Superior temporal gyrus (tissue), 1 donor: ENCODE measurements around the gene FOXE1.
A peak's percentile ranks its signal among the peaks of the same experiment; 100 is the strongest.

Experiments used
- DNase-seq: peaks from one replicate; pipeline ENCODE4 v3.0.0-alpha.2; 2016; ENCODE audit errors: extremely low spot score

The FOXE1 gene

DNA sequence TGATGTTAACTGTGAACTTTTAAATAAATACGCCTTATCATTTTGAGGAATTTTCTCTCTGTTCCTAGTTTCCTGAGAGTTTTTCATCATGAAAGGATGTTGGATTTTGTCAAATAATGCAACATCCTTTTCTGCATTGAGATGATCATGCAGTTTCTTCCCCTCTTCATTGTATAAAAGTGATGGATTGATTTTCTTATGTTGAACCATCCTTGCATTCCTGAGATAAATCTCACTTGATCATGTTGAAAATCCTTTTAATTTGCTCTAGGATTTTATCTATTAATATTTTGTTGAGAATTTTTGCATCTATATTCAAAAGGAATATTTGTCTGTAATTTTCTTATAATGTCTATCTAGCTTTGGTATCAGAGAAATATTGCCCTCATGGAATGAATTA lies 13.3 kb downstream of the FOXE1 start:
- no peak for DNase-seq

DNA sequence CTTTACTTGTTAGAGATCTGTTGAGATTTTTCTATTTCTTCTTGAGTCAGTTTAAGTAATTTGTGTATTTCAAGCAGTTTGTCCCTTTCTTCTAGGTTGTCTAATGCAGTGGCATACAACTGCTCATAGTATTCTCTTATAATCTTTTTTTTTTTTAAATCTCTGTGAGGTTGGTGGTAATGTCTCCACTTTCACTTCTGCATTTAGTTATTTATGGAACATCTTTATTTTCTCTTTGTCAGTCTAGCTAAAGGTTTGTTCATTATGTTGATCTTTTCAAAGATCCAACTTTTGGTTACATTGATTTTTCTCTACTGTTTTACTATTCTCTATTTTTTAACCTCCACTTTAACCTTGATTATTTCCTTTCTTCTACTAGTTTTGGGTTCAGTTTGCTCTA lies 13.8 kb downstream of the FOXE1 start:
- no peak for DNase-seq

DNA sequence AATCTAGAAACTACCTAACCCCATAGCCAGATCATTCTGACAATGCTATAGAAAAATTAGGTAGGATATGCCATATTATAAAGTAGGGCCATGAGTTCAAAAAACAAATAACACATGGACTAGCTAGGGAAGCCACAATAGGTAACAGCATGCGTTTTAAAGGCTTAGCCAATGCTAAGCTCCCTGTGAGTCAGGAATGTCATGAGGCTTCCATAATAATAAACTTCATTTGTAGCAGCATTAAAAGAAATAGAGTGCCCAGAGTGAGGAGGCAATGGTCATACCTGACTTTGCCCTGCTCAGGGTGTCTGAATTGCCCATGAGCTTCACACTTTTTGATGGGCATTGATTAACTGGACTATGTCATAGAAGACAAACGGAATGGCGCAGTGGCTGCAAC lies 15.8 kb downstream of the FOXE1 start:
- no peak for DNase-seq

DNA sequence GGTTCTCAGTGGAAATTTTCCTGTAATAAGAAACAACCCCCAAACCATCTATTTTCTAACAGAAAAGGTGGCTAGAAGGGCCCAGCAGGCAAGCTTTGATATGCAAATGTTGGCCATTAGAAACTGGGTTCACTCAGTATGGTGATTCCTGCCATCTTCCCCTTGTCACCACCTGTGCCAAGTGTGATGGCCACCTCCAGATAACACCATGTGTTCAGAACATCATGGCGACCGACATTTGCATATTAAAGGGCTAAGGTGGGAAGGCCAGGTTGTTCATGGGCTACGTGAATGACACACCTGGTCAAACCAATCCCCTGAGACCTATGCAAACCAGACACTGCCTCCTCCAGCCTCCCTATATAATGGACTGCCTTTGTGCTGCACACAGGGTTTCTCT lies 20.4 kb downstream of the FOXE1 start:
- no peak for DNase-seq

DNA sequence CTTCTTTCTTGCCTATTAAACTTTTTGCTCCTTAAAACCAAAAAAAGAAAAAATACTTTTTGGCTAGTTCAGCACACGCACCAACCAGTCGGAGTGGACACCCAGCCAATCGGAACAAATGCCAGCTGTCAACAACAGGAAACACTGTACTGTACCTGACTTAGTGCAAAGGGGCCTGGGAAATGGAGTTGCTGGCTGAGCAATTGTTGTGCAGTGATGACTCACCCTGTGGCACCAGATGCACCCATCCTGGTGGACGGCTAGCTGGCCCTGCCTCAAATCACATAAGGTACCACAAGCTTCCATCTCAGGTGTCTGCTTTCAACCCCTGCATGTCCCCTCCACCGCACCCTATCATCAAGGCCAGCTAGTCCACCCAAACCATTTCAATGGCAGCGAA lies 20.9 kb downstream of the FOXE1 start:
- no peak for DNase-seq

DNA sequence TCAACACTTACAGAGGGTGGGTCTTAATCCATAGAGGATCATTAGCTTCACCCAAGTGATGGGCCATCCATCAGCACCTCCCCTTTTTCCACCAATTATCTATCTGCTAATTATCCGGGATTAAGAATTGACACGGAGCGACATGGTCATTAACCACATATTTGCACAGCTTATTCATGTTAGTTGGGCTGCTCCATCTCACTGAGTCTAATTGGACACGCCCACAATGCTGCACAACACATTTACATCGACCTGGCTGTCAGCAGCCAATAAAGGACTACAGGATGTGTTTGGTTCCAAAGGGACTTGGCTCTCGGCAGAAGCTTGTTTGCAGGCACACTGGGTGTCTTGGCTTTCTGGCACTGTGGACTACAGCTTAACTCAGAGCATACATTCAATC lies 21.6 kb downstream of the FOXE1 start:
- no peak for DNase-seq

DNA sequence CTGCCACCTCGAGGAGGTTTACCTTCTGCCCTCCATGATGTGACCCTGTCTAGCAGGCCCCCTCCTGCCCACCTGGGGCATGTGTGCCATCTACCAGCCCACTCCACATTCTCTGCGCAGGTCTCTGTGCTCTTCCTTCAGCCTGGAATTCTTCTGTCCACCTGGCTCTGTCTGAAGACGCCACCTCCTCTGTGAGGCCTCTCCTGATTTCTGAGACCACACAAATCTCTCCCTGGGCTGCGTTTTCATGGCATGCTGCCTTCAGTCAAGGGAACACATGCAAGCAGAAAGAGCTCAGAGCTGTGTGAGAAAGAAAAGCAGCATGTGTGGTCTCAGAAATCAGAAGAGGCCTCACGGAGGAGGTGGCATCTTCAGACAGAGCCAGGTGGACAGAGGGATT lies 22.1 kb downstream of the FOXE1 start:
- no peak for DNase-seq

DNA sequence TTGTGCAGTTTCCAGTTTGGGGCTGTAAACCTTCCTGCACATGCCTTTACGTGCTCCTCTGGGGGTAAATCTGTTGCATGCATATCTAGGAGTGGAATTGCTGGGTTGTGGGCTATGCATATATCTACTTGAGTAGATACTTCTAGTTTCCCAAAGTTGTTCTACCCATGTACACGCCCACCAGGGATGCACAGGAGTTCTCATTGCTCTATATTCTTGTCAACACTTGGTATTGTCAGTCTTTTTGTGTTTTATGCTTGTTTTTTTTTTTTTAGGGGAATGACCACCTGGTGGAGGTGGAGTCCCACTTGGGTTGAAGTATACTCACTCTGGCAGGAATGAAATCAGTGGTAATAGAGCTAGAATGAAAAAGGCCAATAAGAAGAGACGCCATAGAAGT lies 23.0 kb downstream of the FOXE1 start:
- DNase-seq = no peak

DNA sequence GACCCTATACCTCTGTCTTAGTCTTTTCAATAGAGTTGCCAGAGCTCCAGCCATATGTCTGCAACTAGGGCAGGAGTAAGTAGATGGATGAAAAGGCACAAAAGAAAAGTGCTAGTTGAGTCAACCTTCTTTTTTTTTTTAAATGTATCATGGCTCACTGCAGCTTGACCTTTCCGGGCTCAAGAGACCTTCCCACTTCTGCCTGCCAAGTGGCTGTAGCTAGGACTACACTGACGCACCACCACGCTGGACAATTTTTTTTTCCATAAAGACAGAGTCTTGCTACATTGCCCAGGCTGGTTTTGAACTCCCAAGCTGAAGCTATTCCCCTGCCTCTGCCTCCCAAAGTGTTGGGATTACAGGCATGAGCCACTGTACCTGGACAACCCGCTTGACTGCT lies 27.3 kb downstream of the FOXE1 start:
- DNase-seq = no peak

DNA sequence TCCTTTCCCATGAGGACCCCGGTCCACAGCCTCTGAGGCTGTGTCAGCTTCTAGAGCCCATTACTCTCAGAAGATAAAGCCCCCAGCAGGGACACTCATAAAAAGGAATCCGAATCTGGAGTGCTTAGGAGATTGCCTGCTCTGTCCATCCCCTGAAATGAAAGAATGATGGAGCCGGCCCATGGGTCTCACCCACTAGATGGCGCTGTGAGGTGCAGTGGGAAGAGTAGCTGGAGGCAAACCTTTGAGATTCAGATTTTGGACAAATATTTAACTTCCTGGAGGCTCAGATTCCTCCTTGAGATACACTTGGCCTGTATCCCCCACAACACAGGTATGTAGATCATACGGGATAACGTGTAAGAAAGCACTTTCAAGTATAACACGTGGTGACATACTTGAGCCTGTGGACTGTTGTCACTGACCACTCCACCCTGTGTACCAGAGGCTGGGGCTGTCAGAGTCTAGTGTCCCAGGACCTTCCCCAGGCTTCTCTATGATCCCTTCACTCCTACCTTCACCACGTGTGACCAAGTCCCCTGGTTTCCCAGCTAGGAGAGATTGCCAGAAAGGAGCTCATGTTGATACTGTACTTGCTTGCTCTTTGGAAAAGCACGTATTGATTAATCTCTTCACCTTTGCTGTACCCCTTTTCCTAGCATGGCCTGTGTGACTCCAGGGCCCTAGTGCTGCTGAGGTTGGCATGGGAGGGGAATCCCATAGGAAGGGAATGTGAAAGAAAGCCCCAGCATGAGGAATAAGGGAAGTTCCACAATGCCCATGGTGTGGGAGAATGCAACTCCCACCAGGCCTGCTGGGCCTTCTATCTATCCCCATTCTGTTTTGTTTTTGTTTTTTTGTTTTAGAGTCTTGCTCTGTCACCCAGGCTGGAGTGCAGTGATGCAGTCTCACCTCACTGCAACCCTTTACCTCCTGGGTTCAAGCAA lies 37.2 kb downstream of the FOXE1 start:
- no peak for DNase-seq

DNA sequence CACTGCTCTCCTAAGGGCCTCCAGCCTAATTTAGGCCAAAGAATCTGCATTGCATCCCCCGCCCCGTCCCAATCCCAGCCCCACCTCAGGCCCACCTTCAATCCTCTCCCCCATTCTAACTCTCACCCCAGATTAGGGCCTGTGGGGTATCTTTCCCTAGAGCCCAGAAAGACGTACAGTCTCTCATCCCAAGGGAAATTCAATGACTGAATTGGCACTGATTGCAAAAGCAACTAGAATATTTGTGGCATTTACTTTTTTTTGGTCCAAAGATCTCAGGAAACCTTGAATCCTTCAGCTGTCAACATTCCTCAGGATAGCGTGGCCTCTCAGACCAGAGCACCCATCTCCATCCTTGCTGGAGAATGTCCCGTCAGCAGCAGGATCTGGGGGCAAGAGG lies 38.7 kb downstream of the FOXE1 start:
- DNase-seq = no peak

DNA sequence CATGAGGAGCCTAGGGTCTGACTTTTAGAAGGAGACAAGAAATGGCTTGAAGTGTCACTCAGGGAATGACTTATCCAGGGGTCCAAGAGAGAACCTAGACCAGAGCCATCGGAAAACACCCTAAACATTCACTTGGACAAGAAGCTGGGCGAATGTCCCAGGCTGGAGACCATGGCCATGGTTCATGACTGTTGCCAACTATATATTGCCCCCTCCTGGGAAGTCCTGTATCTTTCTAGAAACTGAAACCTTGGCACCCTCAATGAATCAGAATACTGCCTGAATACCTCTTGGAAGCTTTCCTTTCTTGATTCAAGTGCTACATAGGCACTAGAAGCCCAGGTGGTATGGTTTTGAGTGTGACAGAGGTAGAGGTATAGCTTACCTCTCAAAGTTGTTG lies 39.4 kb downstream of the FOXE1 start:
- no peak for DNase-seq

DNA sequence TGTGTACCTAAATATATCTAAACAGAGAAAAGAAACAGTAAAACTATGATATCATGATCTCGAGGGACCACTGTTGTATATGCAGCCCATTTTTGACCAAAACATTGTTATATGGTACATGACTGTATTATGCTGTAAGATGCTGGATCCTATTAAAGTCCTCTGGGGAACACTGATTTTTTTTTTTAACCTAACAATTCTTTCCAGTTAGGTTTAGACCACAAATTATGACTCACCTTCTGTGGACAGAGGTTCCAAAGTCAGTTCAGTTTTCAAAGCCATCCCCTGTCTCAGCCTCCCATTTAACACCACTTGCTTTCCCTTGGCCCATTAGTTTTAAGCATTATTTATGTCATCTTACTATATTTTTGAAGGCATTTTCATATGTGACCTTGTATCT lies 42.2 kb downstream of the FOXE1 start:
- DNase-seq = no peak

DNA sequence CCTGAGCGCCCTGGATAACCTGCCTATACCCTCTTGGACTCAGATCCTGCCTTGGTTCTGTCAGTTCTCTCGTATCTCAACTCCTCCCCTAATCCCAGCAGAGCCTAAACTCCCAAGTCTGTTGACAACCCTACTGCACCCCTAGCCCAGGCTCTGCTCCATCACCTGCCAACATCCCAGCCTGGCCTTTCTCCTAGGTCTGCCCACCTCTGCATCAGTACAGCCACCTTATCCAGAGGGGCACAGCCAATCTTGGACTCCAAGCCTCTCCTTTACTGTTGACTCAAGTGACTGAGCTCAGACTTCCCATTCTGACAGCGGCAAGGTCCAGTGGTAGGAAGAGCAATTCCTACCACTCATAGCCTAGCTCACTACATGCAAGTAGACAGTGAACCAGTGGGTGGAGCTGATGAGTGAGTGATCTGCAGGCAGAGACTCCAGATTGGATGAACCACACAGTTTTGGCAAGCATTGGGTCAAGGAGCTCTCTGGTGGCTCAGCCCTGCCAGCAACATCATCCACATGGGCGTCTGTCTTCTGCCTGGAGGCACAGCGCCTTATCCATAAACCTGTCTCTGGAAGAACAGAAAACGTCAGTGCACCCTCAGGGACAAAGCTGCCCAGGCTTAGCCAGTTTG lies 42.8 kb downstream of the FOXE1 start:
- no peak for DNase-seq

DNA sequence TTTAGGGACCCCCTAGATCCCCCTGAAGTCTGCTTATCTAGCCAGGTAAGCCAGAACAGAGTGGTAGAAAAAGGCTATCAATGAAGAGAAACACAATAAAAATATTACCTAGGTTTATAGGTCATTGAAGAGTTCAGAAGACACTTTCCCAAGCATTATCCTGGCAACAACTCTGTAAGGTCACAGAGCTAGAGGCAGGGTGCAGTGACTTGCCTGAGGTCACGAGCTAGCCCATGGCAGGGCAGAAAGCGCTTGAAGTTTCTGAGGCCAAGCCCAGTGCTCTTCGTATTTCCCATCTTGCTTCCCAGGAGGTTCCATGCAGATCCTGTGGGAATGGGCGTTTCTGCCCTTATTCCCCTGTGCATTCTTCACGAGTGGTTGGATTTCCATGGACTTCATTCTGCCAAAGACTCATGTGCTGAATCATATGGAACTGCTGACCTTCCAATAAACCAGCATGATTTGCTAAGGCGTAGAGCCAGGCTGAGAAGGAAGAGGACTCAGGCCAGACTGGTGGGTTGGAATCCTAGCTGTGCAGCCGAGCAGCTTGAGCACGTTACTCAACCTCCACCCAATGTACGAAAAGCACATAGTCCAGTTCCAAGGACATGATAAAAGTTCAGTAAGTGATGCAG lies 47.2 kb downstream of the FOXE1 start:
- no peak for DNase-seq

DNA sequence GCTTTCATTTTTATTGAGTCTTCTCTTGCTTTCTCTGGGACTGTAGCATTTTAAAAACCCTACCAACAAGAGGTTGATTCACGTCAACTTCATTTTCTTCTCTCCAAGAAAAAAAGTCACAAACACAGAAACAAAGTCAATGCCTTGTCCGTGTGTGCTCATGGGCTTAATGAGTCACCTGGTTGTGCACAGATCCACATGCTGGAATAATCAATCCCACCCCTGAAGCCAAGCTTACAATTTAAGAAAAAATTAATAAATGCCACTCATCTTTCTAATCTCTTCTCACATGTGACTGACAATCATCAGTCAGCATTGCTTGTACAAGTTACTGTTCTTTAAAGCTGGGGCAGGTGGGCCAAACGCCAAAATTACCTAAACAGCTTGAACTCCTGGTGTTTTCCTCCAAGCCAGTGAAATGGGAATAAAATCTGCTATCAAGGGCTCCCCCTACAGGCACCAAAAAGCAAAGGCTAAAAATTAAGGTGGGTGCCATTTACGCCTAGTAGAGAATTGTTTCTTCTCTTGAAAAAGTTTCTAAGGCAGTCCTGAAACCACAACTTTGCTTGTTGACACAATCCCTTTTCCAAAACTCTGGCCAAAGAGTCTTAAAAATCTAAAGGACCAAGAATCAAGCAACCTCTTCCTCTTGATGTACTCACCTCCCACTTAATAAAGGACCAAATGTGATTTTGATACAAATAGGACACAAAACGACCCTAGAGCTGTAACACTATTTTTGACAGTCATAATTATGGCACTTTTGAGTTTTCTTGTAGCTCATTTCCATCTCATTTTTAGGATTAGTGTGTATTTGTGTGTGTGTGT lies 47.9 kb downstream of the FOXE1 start:
- DNase-seq = peak; percentile 72

DNA sequence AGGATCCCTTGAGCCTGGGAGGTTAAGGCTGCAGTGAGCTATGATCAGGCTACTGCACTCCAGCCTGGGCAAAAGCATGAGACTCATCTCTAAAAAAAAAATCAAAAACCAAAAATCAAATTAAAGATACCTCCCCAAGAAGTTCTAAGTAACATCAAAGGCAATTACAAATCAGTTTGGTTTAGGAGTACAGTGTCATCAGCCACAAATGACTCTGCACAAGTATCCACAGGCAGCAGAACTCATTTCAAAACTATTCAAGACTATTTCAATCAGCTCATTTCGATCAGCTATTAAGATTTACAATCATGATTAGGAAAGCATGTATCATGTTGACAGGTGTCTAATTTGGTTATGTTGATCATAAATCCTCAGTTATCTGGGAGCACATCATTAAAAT lies 50.2 kb downstream of the FOXE1 start:
- DNase-seq = no peak

DNA sequence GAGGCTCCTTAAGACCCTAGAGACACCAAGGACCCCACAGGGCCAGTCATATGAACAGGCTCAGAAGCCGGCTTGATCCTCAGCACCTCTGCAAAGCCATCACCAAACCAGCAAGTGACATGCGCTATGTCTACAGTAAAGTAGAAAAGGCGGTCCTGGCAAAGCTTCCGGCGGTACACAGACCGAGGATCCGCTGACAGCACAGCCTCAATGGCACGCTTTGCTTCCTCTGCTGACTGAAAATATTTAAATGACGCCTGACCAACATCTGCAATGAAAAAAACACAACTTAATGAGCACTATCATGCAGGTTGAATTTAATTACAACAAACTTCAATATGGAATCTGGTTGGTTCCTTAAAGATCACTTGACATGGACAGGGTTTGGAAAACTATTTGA lies 51.7 kb downstream of the FOXE1 start:
- no peak for DNase-seq

DNA sequence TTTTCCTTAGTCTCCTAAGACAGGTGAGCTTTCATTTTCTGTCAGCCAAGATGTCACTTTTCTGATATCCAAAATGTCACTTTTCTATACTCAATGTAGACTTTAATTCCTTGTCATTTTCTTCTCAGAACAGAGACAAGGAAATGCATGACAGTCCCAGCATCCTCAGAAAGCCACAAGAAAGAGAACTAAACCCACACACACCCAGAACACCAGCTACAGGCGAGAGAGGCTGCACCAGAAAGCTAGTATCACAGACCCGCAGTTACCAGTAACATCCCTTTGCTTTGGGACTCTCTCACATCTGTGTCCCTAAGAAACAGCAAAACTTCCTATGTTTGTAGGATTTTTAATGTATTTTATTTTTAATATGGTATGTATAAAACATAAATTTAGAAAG lies 52.2 kb downstream of the FOXE1 start:
- DNase-seq = no peak
